ENCODE data around the gene APLP1. TPM values are rescaled to one million over a fixed set of nuclear protein-coding genes. Genes with fewer than 3 reads are reported as not detected.
"Not testable (repeated sequence)": the region's sequence is repeated elsewhere in the genome, so short reads cannot be mapped to it uniquely, and the experiment has no call there.

APLP1 gene
- total and polyA plus RNA-seq, 5 donors from 2014 or later = not detected

DNA sequence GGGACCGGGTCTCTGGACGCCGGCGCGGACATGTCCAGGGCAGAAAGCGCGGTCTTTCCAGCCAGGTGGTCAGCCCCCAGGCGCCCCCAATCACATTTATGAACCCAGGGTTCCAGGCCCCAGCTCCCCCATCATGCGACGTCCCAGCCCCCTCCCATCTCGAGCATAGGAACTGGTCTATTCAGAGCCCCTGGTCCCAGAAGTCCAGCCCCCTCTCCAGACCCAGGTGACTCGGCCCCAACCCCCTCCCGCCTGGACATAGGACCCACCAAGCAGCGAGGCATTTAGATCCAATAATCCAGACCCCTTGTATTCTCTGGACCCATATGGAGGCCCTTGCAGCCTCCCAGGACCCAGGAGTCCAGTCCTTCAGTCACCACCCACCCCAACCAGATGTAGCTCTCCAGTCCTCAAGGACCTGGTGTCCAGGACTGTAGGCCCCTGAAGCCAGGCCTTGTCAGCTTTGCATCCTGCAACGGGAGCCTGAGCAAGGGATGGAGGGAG lies 501 bp downstream of the APLP1 start:
- H3K4me3 ChIP-seq (ENCODE audit: low read depth, low read length) = no peak overlapping the region
- Mint-ChIP-seq H3K9me3 (peaks cover 0 to 2% (median 0%) of the 10 kb centered on the region in 7 donors), H3K27me3 (peaks cover 42% of the 10 kb centered on the region), H3K4me1 (peaks cover 0 to 22% (median 11%) of the 10 kb centered on the region in 4 donors), H3K4me3 (peak overlapping the region; percentile 41 to 82 (median 65)), H3K36me3 (no peaks in the 10 kb centered on the region), H3K27ac (no peak overlapping the region)
- no peak overlapping the region for H3K27ac ChIP-seq (ENCODE audit: insufficient read depth, low read length, poor library complexity, severe bottlenecking)
- H3K27me3 ChIP-seq (ENCODE audit: control insufficient read depth, insufficient read depth, low read length) = peaks cover 7% of the 10 kb centered on the region
- peaks cover 23% of the 10 kb centered on the region for H3K4me1 ChIP-seq (ENCODE audit: control insufficient read depth, insufficient read depth, low read length, poor library complexity, severe bottlenecking)
- H3K36me3 ChIP-seq (ENCODE audit: control insufficient read depth, insufficient read depth, low read length) = no peaks in the 10 kb centered on the region
- no peak for ATAC-seq (ENCODE audit: low read depth in 2 of 2)
- DNase-seq = no peak
- no peaks in the 10 kb centered on the region for H3K9me3 ChIP-seq (ENCODE audit: control insufficient read depth in 2 of 2, low read length in 2 of 2)

DNA sequence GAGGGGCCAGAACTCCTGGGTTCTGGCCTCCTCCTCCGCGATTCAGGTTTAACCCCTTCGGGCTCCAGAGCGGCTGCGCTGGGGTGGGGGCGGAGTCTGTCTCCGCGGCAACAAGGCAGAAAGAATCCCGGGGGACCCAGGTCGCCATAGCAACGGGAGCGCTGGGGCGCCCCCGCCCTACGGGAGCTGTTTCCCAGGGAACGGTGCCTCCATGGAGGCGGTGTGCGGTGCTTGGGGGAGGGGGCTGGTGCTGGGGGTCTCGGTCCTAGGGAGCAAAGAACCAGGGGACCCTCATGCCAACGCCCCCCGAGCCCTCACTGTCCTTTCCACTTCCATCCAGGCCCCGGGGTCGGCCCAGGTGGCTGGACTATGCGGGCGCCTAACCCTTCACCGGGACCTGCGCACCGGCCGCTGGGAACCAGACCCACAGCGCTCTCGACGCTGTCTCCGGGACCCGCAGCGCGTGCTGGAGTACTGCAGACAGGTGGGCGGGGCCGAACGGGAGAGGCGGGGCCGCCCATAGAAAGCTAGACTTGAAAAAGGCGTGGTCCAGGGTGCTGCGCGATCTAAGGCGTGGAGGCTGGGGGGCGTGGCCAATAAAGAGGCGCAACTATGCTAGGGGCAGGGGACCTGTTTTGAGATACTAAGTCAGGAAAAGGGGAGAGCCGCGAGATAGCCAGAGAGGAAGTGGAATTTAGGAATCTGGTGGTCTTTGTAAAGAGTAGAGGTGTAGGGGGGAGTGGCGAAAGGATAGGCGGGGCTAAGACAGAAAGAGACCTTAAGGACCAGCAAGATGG lies 1.2 kb downstream of the APLP1 start:
- H3K27me3 ChIP-seq (ENCODE audit: control insufficient read depth, insufficient read depth, low read length) = peaks cover 7% of the 10 kb centered on the region
- H3K9me3 Mint-ChIP-seq = peaks cover 0 to 2% (median 0%) of the 10 kb centered on the region in 7 donors
- peak; percentile 71 to 90 (median 75) for DNase-seq
- peaks cover 0 to 22% (median 11%) of the 10 kb centered on the region in 4 donors for H3K4me1 Mint-ChIP-seq
- peak overlapping the region in 1 of 3 donors; percentile 37 for H3K27ac Mint-ChIP-seq
- H3K4me3 Mint-ChIP-seq = peak overlapping the region; percentile 41 to 82 (median 77)
- H3K36me3 Mint-ChIP-seq = no peaks in the 10 kb centered on the region
- ATAC-seq (ENCODE audit: low read depth in 2 of 2) = peak; percentile 81 to 82
- H3K36me3 ChIP-seq (ENCODE audit: control insufficient read depth, insufficient read depth, low read length) = no peaks in the 10 kb centered on the region
- H3K4me3 ChIP-seq (ENCODE audit: low read depth, low read length) = no peak overlapping the region
- peaks cover 23% of the 10 kb centered on the region for H3K4me1 ChIP-seq (ENCODE audit: control insufficient read depth, insufficient read depth, low read length, poor library complexity, severe bottlenecking)
- H3K9me3 ChIP-seq (ENCODE audit: control insufficient read depth in 2 of 2, low read length in 2 of 2) = no peaks in the 10 kb centered on the region
- peaks cover 41% of the 10 kb centered on the region for H3K27me3 Mint-ChIP-seq
- H3K27ac ChIP-seq (ENCODE audit: insufficient read depth, low read length, poor library complexity, severe bottlenecking) = no peak overlapping the region

DNA sequence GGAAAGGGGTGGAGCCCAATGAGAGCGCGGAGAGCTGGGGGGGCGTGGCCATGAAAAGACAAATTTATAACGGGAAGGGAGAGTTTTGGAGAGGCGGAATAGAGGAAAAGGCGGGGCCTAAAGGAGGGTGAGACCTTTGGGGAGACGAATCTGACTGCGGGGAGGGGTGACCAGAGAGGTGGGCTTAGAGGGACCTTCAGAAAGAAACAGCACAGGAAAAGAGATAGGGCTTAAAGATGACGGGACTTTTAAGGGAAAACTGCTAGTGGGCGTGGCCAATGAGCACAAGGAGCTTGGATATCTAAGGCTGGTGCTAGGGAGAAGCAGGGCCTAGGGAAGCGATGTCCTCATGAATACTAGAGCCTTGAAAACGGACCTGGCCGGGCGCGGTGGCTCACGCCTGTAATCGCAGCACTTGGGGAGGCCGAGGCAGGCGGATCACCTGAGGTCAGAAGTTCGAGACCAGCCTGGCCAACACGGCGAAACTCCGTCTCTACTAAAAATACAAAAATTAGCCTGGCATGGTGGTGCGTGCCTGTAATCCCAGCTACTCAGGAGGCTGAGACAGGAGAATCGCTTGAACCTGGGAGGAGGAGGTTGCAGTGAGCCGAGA lies 1.9 kb downstream of the APLP1 start:
- H3K4me3 ChIP-seq (ENCODE audit: low read depth, low read length) = peak overlapping the region; percentile 37
- DNase-seq; H3K36me3 Mint-ChIP-seq; H3K27me3 ChIP-seq (ENCODE audit: control insufficient read depth, insufficient read depth, low read length); H3K9me3 ChIP-seq (ENCODE audit: control insufficient read depth in 2 of 2, low read length in 2 of 2); H3K36me3 ChIP-seq (ENCODE audit: control insufficient read depth, insufficient read depth, low read length); ATAC-seq (ENCODE audit: low read depth in 2 of 2); H3K9me3 Mint-ChIP-seq; H3K27ac ChIP-seq (ENCODE audit: insufficient read depth, low read length, poor library complexity, severe bottlenecking): not testable (repeated sequence)
- Mint-ChIP-seq H3K4me3 (peak overlapping the region; percentile 20 to 81 (median 72)), H3K27ac (peak overlapping the region in 1 of 3 donors; percentile 37), H3K4me1 (peaks cover 0 to 22% (median 11%) of the 10 kb centered on the region in 4 donors), H3K27me3 (peaks cover 41% of the 10 kb centered on the region)
- peaks cover 23% of the 10 kb centered on the region for H3K4me1 ChIP-seq (ENCODE audit: control insufficient read depth, insufficient read depth, low read length, poor library complexity, severe bottlenecking)

DNA sequence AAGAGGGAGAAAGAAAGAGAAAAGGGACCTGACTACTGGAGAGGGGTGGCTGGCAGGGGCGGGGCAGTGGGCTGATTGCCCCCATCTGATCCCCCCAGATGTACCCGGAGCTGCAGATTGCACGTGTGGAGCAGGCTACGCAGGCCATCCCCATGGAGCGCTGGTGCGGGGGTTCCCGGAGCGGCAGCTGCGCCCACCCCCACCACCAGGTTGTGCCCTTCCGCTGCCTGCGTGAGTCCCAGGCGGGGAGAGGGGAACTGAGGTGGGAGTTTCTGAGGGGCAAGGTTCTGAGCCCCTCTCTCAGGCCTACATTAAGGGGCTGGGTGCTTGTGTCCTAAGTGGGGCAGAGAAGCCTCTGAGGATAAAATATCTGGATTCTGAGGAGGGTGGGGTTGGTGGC lies 2.4 kb downstream of the APLP1 start:
- DNase-seq (no peak), ATAC-seq (ENCODE audit: low read depth in 2 of 2) (no peak)
- H3K27me3 ChIP-seq (ENCODE audit: control insufficient read depth, insufficient read depth, low read length) = peaks cover 3% of the 10 kb centered on the region
- H3K36me3 Mint-ChIP-seq = no peaks in the 10 kb centered on the region
- peaks cover 0 to 22% (median 11%) of the 10 kb centered on the region in 4 donors for H3K4me1 Mint-ChIP-seq
- H3K36me3 ChIP-seq (ENCODE audit: control insufficient read depth, insufficient read depth, low read length) = no peaks in the 10 kb centered on the region
- H3K27me3 Mint-ChIP-seq = peaks cover 38% of the 10 kb centered on the region
- H3K4me1 ChIP-seq (ENCODE audit: control insufficient read depth, insufficient read depth, low read length, poor library complexity, severe bottlenecking) = peaks cover 23% of the 10 kb centered on the region
- H3K4me3 ChIP-seq (ENCODE audit: low read depth, low read length) = no peak overlapping the region
- H3K27ac Mint-ChIP-seq = peak overlapping the region in 1 of 3 donors; percentile 20
- no peak overlapping the region for H3K4me3 Mint-ChIP-seq
- H3K9me3 Mint-ChIP-seq = peaks cover 0 to 3% (median 0%) of the 10 kb centered on the region in 7 donors
- H3K9me3 ChIP-seq (ENCODE audit: control insufficient read depth in 2 of 2, low read length in 2 of 2) = no peaks in the 10 kb centered on the region
- H3K27ac ChIP-seq (ENCODE audit: insufficient read depth, low read length, poor library complexity, severe bottlenecking) = no peak overlapping the region

DNA sequence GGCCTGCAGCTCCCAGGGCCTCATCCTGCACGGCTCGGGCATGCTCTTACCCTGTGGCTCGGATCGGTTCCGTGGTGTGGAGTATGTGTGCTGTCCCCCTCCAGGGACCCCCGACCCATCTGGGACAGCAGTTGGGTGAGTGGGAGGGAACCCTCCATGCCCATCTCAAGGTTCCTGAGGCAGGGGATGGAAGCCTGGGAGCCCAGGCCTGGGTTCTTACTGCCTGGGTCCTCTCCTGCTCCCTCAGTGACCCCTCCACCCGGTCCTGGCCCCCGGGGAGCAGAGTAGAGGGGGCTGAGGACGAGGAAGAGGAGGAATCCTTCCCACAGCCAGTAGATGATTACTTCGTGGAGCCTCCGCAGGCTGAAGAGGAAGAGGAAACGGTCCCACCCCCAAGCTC lies 3.2 kb downstream of the APLP1 start:
- Histone ChIP-seq H3K27ac (ENCODE audit: insufficient read depth, low read length, poor library complexity, severe bottlenecking) (no peak overlapping the region), H3K36me3 (ENCODE audit: control insufficient read depth, insufficient read depth, low read length) (no peaks in the 10 kb centered on the region), H3K27me3 (ENCODE audit: control insufficient read depth, insufficient read depth, low read length) (peaks cover 3% of the 10 kb centered on the region), H3K9me3 (ENCODE audit: control insufficient read depth in 2 of 2, low read length in 2 of 2) (no peaks in the 10 kb centered on the region), H3K4me3 (ENCODE audit: low read depth, low read length) (no peak overlapping the region), H3K4me1 (ENCODE audit: control insufficient read depth, insufficient read depth, low read length, poor library complexity, severe bottlenecking) (peaks cover 23% of the 10 kb centered on the region)
- peaks cover 39% of the 10 kb centered on the region for H3K27me3 Mint-ChIP-seq
- no peak overlapping the region for H3K4me3 Mint-ChIP-seq
- peaks cover 0 to 22% (median 11%) of the 10 kb centered on the region in 4 donors for H3K4me1 Mint-ChIP-seq
- DNase-seq (no peak), ATAC-seq (ENCODE audit: low read depth in 2 of 2) (no peak)
- H3K9me3 Mint-ChIP-seq = peaks cover 0 to 3% (median 0%) of the 10 kb centered on the region in 7 donors
- H3K36me3 Mint-ChIP-seq = no peaks in the 10 kb centered on the region
- H3K27ac Mint-ChIP-seq = no peak overlapping the region

DNA sequence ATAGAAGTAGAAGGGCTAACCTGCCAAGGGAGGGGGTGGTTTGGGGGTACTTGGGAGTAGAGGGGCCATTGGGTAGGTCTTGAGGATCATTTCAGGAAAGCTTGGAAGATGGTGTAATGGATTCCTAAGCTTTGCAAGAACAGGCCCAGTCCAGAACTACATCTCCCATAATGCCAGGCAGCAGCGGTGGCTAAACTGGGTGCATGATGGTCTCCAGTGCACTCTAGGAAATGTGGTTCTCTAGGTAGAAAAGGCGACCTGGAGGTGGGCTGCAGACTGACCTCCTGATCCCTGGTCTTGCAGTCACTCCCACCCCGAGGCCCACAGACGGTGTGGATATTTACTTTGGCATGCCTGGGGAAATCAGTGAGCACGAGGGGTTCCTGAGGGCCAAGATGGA lies 3.8 kb downstream of the APLP1 start:
- H3K36me3 ChIP-seq (ENCODE audit: control insufficient read depth, insufficient read depth, low read length) = no peaks in the 10 kb centered on the region
- no peak for DNase-seq
- Mint-ChIP-seq H3K4me3 (no peak overlapping the region), H3K36me3 (no peaks in the 10 kb centered on the region), H3K27me3 (peaks cover 37% of the 10 kb centered on the region), H3K27ac (peak overlapping the region in 1 of 3 donors; percentile 91), H3K4me1 (peaks cover 0 to 22% (median 11%) of the 10 kb centered on the region in 4 donors), H3K9me3 (peaks cover 0 to 3% (median 0%) of the 10 kb centered on the region in 7 donors)
- H3K27me3 ChIP-seq (ENCODE audit: control insufficient read depth, insufficient read depth, low read length) = peaks cover 3% of the 10 kb centered on the region
- H3K4me3 ChIP-seq (ENCODE audit: low read depth, low read length) = no peak overlapping the region
- ATAC-seq (ENCODE audit: low read depth in 2 of 2) = no peak
- H3K4me1 ChIP-seq (ENCODE audit: control insufficient read depth, insufficient read depth, low read length, poor library complexity, severe bottlenecking) = peaks cover 23% of the 10 kb centered on the region
- no peaks in the 10 kb centered on the region for H3K9me3 ChIP-seq (ENCODE audit: control insufficient read depth in 2 of 2, low read length in 2 of 2)
- H3K27ac ChIP-seq (ENCODE audit: insufficient read depth, low read length, poor library complexity, severe bottlenecking) = no peak overlapping the region

DNA sequence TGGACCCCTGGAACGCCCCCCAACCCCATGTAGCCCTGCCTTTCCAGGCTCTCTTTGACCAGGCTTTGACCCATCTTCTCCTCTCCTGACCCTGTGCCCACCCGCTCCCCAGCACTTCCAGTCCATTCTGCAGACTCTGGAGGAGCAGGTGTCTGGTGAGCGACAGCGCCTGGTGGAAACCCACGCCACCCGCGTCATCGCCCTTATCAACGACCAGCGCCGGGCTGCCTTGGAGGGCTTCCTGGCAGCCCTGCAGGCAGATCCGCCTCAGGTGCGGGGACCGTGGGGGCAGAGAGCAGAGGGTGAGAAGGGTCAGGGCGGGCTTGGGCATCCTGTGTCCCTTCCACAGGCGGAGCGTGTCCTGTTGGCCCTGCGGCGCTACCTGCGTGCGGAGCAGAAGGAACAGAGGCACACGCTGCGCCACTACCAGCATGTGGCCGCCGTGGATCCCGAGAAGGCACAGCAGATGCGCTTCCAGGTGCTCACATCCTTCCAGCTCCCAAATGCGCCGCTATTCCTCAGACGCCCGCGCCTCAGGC lies 6.1 kb downstream of the APLP1 start:
- Histone ChIP-seq H3K36me3 (ENCODE audit: control insufficient read depth, insufficient read depth, low read length) (no peaks in the 10 kb centered on the region), H3K9me3 (ENCODE audit: control insufficient read depth in 2 of 2, low read length in 2 of 2) (no peaks in the 10 kb centered on the region), H3K27ac (ENCODE audit: insufficient read depth, low read length, poor library complexity, severe bottlenecking) (no peak overlapping the region), H3K4me3 (ENCODE audit: low read depth, low read length) (no peak overlapping the region), H3K27me3 (ENCODE audit: control insufficient read depth, insufficient read depth, low read length) (peaks cover 5% of the 10 kb centered on the region), H3K4me1 (ENCODE audit: control insufficient read depth, insufficient read depth, low read length, poor library complexity, severe bottlenecking) (peaks cover 9% of the 10 kb centered on the region)
- ATAC-seq (ENCODE audit: low read depth in 2 of 2) (no peak), DNase-seq (no peak)
- Mint-ChIP-seq H3K9me3 (peaks cover 0 to 1% (median 0%) of the 10 kb centered on the region in 7 donors), H3K27ac (no peak overlapping the region), H3K27me3 (peaks cover 39% of the 10 kb centered on the region), H3K4me1 (peaks cover 0 to 10% (median 7%) of the 10 kb centered on the region in 4 donors), H3K4me3 (no peak overlapping the region), H3K36me3 (no peaks in the 10 kb centered on the region)

All from CD4-positive, CD25-positive, alpha-beta regulatory T cell (primary cell).